ENCODE results near the gene TSSC4.

Gene TSSC4

GRCh38 chr11:2408671-2409070 is 8.1 kb downstream of the TSSC4 start:
- no peak overlapping the region for H3K27ac ChIP-seq (ENCODE audit: low read length)
- no peaks in the 10 kb centered on the region for H3K9me3 ChIP-seq (ENCODE audit: insufficient read depth, low read depth, low read length)
- H3K27me3 ChIP-seq (ENCODE audit: insufficient read depth, low read length) = no peaks in the 10 kb centered on the region
- peaks cover 3% of the 10 kb centered on the region; the same call in 1 of the 2 replicates for H3K36me3 ChIP-seq (ENCODE audit: insufficient read depth, low read depth, low read length)
- no peak overlapping the region for H3K4me3 ChIP-seq (ENCODE audit: low read length)
- no peak overlapping the region for H3K9ac ChIP-seq (ENCODE audit: low read depth, low read length)
- H3K4me1 ChIP-seq (ENCODE audit: insufficient read depth, low read length) = no peaks in the 10 kb centered on the region

- no peak overlapping the region for H3K9ac ChIP-seq (ENCODE audit: low read depth, low read length)
- H3K27me3 ChIP-seq (ENCODE audit: insufficient read depth, low read length) = no peaks in the 10 kb centered on the region
- no peak overlapping the region for H3K4me3 ChIP-seq (ENCODE audit: low read length)
- no peaks in the 10 kb centered on the region for H3K9me3 ChIP-seq (ENCODE audit: insufficient read depth, low read depth, low read length)
- H3K36me3 ChIP-seq (ENCODE audit: insufficient read depth, low read depth, low read length) = no peaks in the 10 kb centered on the region
- H3K27ac ChIP-seq (ENCODE audit: low read length) = no peak overlapping the region
- no peaks in the 10 kb centered on the region for H3K4me1 ChIP-seq (ENCODE audit: insufficient read depth, low read length)
These were observed 8.6 kb downstream of the TSSC4 start for GRCh38 chr11:2409126-2409525.

GRCh38 chr11:2409611-2410468 is 9.3 kb downstream of the TSSC4 start:
- Histone ChIP-seq H3K27me3 (ENCODE audit: insufficient read depth, low read length) (no peaks in the 10 kb centered on the region), H3K36me3 (ENCODE audit: insufficient read depth, low read depth, low read length) (no peaks in the 10 kb centered on the region), H3K27ac (ENCODE audit: low read length) (no peak overlapping the region), H3K4me3 (ENCODE audit: low read length) (no peak overlapping the region), H3K9me3 (ENCODE audit: insufficient read depth, low read depth, low read length) (no peaks in the 10 kb centered on the region), H3K4me1 (ENCODE audit: insufficient read depth, low read length) (no peaks in the 10 kb centered on the region), H3K9ac (ENCODE audit: low read depth, low read length) (no peak overlapping the region)

- no peaks in the 10 kb centered on the region for H3K27me3 ChIP-seq (ENCODE audit: insufficient read depth, low read length)
- H3K36me3 ChIP-seq (ENCODE audit: insufficient read depth, low read depth, low read length) = no peaks in the 10 kb centered on the region
- no peaks in the 10 kb centered on the region for H3K4me1 ChIP-seq (ENCODE audit: insufficient read depth, low read length)
- no peak overlapping the region for H3K4me3 ChIP-seq (ENCODE audit: low read length)
- H3K27ac ChIP-seq (ENCODE audit: low read length) = no peak overlapping the region
- no peak overlapping the region for H3K9ac ChIP-seq (ENCODE audit: low read depth, low read length)
- no peaks in the 10 kb centered on the region for H3K9me3 ChIP-seq (ENCODE audit: insufficient read depth, low read depth, low read length)
These were observed 10.1 kb downstream of the TSSC4 start for GRCh38 chr11:2410616-2411015.

- Histone ChIP-seq H3K27me3 (ENCODE audit: insufficient read depth, low read length) (no peaks in the 10 kb centered on the region), H3K9me3 (ENCODE audit: insufficient read depth, low read depth, low read length) (no peaks in the 10 kb centered on the region), H3K36me3 (ENCODE audit: insufficient read depth, low read depth, low read length) (no peaks in the 10 kb centered on the region), H3K27ac (ENCODE audit: low read length) (no peak overlapping the region), H3K9ac (ENCODE audit: low read depth, low read length) (no peak overlapping the region), H3K4me3 (ENCODE audit: low read length) (no peak overlapping the region), H3K4me1 (ENCODE audit: insufficient read depth, low read length) (no peaks in the 10 kb centered on the region)
These were observed 11.1 kb downstream of the TSSC4 start for GRCh38 chr11:2411446-2412305.

- Histone ChIP-seq H3K4me1 (ENCODE audit: insufficient read depth, low read length) (no peaks in the 10 kb centered on the region), H3K36me3 (ENCODE audit: insufficient read depth, low read depth, low read length) (no peaks in the 10 kb centered on the region)
These were observed 11.8 kb downstream of the TSSC4 start for GRCh38 chr11:2412323-2412722.

GRCh38 chr11:2413742-2414579 is 13.4 kb downstream of the TSSC4 start:
- Histone ChIP-seq H3K36me3 (ENCODE audit: insufficient read depth, low read depth, low read length) (no peaks in the 10 kb centered on the region), H3K9ac (ENCODE audit: low read depth, low read length) (no peak overlapping the region), H3K4me1 (ENCODE audit: insufficient read depth, low read length) (no peaks in the 10 kb centered on the region), H3K27me3 (ENCODE audit: insufficient read depth, low read length) (no peaks in the 10 kb centered on the region), H3K9me3 (ENCODE audit: insufficient read depth, low read depth, low read length) (no peaks in the 10 kb centered on the region), H3K4me3 (ENCODE audit: low read length) (no peak overlapping the region), H3K27ac (ENCODE audit: low read length) (no peak overlapping the region)

More at GRCh38 chr11:2412323-2412722, 11.8 kb downstream of the TSSC4 start:
- no peaks in the 10 kb centered on the region for H3K27me3 ChIP-seq (ENCODE audit: insufficient read depth, low read length)
- H3K27ac ChIP-seq (ENCODE audit: low read length) = no peak overlapping the region
- H3K9ac ChIP-seq (ENCODE audit: low read depth, low read length) = no peak overlapping the region
- no peak overlapping the region for H3K4me3 ChIP-seq (ENCODE audit: low read length)
- no peaks in the 10 kb centered on the region for H3K9me3 ChIP-seq (ENCODE audit: insufficient read depth, low read depth, low read length)

- Histone ChIP-seq H3K27ac (ENCODE audit: low read length) (no peak overlapping the region), H3K4me3 (ENCODE audit: low read length) (no peak overlapping the region), H3K27me3 (ENCODE audit: insufficient read depth, low read length) (no peaks in the 10 kb centered on the region), H3K9ac (ENCODE audit: low read depth, low read length) (no peak overlapping the region), H3K36me3 (ENCODE audit: insufficient read depth, low read depth, low read length) (no peaks in the 10 kb centered on the region), H3K9me3 (ENCODE audit: insufficient read depth, low read depth, low read length) (no peaks in the 10 kb centered on the region), H3K4me1 (ENCODE audit: insufficient read depth, low read length) (no peaks in the 10 kb centered on the region)
These were observed 14.1 kb downstream of the TSSC4 start for GRCh38 chr11:2414616-2415015.

- H3K4me3 ChIP-seq (ENCODE audit: low read length) = no peak overlapping the region
- H3K27me3 ChIP-seq (ENCODE audit: insufficient read depth, low read length) = no peaks in the 10 kb centered on the region; the same call in 1 of the 2 replicates
- H3K36me3 ChIP-seq (ENCODE audit: insufficient read depth, low read depth, low read length) = no peaks in the 10 kb centered on the region
- no peaks in the 10 kb centered on the region for H3K4me1 ChIP-seq (ENCODE audit: insufficient read depth, low read length)
- no peak overlapping the region for H3K9ac ChIP-seq (ENCODE audit: low read depth, low read length)
- H3K27ac ChIP-seq (ENCODE audit: low read length) = no peak overlapping the region
- no peaks in the 10 kb centered on the region for H3K9me3 ChIP-seq (ENCODE audit: insufficient read depth, low read depth, low read length)
These were observed 14.6 kb downstream of the TSSC4 start for GRCh38 chr11:2415171-2415570.

GRCh38 chr11:2415601-2416380 is 15.2 kb downstream of the TSSC4 start:
- H3K27me3 ChIP-seq (ENCODE audit: insufficient read depth, low read length) = no peaks in the 10 kb centered on the region; the same call in 1 of the 2 replicates
- no peaks in the 10 kb centered on the region for H3K9me3 ChIP-seq (ENCODE audit: insufficient read depth, low read depth, low read length)

GRCh38 chr11:2416765-2417164 is 16.2 kb downstream of the TSSC4 start:
- Histone ChIP-seq H3K27ac (ENCODE audit: low read length) (no peak overlapping the region), H3K36me3 (ENCODE audit: insufficient read depth, low read depth, low read length) (no peaks in the 10 kb centered on the region), H3K4me1 (ENCODE audit: insufficient read depth, low read length) (no peaks in the 10 kb centered on the region), H3K9ac (ENCODE audit: low read depth, low read length) (no peak overlapping the region), H3K9me3 (ENCODE audit: insufficient read depth, low read depth, low read length) (no peaks in the 10 kb centered on the region), H3K27me3 (ENCODE audit: insufficient read depth, low read length) (no peaks in the 10 kb centered on the region; the same call in 1 of the 2 replicates), H3K4me3 (ENCODE audit: low read length) (no peak overlapping the region)

More at GRCh38 chr11:2415601-2416380, 15.2 kb downstream of the TSSC4 start:
- H3K4me3 ChIP-seq (ENCODE audit: low read length) = no peak overlapping the region
- no peak overlapping the region for H3K27ac ChIP-seq (ENCODE audit: low read length)
- H3K9ac ChIP-seq (ENCODE audit: low read depth, low read length) = no peak overlapping the region
- no peaks in the 10 kb centered on the region for H3K4me1 ChIP-seq (ENCODE audit: insufficient read depth, low read length)
- no peaks in the 10 kb centered on the region for H3K36me3 ChIP-seq (ENCODE audit: insufficient read depth, low read depth, low read length)
